Glomerular visceral epithelial cell (primary cell): ENCODE measurements around the gene TENM3.

Experiments
- DNase-seq: peaks from one replicate; pipeline ENCODE4 v3.0.0-alpha.2; 2016; ENCODE audit errors: extremely low spot score

The TENM3 gene

DNA sequence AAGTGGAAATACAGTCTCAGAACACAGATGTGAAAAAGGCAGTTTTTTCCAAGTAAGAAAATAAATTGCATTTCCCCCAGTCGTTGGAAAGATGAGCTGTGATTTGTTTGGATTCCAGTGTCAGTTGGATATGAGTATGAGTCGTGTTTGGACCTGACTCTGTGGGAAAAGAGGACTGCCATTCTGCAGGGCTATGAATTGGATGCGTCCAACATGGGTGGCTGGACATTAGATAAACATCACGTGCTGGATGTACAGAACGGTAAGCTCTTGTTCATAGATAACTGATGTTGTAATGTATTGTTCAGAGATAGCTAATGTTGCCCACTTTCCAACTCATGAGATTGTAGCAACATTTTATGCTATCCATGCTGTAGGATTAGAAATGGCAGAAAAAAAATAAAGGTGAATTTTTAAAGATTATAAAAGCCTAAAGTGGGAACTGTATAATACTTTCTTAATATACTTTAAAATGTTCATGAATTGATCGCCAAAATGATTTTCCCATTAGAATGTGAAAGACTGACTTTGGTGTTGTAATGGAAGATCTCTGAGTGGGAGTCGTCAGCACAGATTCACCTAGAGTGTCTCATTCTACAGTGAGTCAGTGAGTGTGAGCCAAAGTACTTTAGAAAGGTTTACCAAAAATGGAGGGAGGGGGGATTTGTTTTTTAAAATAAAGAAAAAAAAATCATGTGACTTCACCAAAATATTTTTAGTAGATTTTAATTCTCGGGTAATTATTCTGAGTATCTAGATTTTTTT lies 495.3 kb downstream of the TENM3 start:
- DNase-seq, result no peak

DNA sequence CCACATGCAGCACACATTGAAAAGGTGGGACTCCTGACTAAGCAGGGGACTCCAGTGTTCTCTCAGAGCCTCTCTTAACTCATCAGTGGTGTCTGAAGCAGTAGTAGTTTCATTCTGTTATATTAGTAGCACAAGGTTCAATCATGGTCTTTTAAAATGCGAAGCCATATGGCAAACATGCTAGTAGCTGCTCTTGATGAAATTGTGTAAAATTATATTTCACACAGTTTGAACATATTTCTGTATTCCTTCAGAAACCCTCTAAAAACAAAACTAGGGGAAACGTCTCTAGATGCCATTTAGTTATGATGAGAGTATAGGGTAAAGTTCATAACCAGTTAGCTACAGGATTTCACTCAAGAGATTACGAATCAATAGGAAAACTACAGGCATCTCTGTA lies 497.1 kb downstream of the TENM3 start:
- DNase-seq, result no peak

DNA sequence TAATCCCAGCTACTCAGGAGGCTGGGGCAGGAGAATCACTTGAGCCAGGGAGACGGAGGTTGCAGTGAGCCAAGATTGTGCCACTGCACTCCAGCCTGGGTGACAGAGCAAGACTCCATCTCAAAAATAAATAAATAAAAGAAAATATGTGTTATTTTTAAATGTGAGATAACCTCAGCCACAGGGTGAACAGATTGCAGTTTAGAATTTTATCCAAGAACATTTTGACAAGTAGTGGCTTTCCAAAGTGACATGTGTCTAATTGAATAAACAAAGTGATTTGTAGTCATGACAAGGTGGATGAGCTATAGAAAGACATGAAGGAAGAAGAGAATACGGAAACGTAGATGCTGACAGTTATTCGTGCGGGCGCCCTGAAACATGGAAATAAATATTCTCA lies 497.9 kb downstream of the TENM3 start:
- DNase-seq, result no peak

DNA sequence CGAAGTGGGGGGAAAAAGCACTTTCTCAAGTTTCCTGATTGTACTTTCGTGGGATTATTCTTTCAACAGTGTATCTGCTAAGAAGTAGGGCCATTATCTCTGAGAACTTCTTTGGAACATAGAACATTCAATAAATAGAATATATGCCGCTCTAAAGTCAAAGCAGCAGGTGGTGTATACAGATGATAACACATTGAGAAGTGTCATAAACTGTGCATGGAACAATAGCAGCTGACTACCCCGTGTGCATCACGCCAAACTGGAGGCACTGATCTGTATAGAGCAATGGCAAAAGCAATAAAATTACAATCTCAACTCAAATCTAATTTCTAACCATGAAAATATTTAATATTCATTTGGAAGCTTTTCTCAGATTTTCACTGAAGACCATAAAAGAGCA lies 498.7 kb downstream of the TENM3 start:
- DNase-seq, result no peak

DNA sequence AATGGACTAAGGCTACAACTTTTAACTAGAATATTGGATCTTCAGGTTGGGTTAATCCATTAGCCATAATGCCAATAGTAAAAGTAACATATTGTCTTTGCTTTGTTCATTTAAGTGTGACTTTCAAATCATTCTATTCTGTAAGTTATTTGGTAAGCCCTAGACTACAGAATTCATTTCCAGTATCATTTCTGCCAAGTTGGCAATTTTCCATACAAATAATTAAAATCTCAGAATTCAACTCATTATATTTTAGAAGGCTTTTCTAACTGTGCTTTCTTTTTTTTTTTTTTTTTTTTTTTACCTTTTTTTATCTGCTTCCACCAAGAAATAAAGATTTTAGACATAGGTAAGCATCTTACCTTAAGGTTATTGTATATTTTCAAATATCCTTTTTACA lies 500.6 kb downstream of the TENM3 start:
- DNase-seq, result no peak

DNA sequence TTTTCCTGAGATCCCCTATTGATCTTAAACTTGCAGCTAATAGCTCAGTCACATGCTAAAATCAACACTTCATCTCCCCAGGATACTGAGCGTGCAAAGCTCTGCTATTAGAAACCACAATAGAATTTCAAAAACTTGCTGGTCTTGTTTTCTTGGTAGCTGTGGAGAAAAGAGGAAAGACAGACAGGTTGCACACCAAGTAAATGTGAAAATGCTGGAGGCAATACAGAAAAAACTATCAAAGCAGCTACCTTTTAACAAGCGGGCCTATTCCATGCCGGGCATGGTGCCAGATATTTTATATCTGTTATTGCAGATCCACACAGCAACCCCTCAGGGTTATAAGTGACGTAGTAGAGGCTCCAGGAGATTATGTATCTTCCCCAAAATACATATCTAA lies 502.0 kb downstream of the TENM3 start:
- DNase-seq, result no peak

DNA sequence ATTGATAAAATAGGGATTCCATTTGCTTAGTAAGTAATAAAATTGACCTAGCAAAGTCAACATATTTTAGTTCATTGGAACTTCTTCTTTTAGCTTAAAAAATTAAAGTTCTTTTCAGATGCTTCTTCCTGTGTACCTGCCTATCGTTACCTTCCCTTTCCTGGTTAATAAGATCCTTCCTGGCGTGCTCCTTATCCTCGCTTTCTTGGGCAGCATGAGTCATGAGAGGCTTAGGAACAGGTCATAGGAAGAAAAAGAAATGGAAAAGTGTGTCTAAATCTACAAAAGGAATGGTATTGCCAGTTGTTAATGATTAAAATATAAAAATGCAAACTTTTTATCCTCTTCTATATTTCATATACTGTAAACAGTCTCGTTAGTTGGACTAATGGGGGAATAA lies 503.7 kb downstream of the TENM3 start:
- DNase-seq, result no peak

DNA sequence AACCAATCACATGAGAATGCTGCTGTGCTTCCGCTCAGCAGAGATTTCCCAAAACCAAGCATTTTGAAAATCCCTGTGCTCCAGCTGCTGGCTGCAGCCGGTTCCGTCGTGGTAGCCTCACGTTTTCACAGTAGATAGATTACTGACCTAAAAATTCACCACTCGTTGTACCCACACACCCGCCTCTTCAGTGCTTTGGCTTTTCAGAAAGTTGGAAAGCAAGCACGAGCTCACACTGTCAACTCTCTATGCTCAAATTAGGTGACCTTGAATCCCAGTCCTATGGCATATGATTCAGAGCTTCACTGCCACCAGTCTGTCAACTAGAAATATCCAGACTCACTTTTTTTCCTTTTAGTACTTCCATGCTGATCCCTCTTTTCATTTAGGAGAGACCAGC lies 505.1 kb downstream of the TENM3 start:
- DNase-seq, result no peak

DNA sequence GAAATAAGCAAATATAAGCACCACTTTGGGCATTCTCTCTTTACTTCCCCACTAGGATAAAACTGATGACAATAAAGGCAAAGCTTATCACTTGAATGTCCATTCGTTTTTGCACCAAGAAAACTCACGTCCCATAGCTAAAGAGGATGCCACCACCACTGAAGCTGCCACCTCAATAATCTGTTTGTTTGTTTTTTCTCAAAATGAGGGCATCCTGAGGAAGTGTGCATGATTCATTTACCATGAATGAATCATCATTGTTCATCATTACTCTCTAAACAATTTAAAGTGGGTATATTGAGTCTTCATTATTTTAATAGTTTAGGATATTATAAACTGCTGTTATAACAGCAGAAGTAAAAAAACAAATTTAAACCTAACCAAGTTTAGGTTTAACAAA lies 505.7 kb downstream of the TENM3 start:
- DNase-seq, result no peak

DNA sequence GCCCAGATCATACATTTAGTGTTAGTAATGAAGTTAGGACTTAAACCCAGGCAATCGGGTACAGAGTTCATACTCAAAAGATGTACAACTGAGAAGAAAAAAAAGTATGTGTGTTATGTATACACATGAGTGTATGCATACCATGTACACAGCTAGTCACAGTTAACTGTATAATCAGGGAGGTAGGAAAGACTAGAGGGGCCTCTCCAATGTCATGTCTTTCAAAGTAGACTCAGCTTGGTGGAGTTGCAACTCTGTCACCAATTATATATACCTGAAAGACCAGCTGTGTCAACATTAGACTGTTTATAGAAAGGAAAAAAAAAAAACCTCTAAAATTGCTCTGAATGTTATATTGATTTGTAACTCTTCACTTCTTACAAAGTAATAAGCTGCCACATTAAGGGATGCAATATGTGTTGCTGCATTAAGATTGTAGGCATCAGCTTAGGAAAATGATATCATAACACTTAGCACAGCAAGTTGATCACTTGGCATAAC lies 506.5 kb downstream of the TENM3 start:
- DNase-seq, result no peak

DNA sequence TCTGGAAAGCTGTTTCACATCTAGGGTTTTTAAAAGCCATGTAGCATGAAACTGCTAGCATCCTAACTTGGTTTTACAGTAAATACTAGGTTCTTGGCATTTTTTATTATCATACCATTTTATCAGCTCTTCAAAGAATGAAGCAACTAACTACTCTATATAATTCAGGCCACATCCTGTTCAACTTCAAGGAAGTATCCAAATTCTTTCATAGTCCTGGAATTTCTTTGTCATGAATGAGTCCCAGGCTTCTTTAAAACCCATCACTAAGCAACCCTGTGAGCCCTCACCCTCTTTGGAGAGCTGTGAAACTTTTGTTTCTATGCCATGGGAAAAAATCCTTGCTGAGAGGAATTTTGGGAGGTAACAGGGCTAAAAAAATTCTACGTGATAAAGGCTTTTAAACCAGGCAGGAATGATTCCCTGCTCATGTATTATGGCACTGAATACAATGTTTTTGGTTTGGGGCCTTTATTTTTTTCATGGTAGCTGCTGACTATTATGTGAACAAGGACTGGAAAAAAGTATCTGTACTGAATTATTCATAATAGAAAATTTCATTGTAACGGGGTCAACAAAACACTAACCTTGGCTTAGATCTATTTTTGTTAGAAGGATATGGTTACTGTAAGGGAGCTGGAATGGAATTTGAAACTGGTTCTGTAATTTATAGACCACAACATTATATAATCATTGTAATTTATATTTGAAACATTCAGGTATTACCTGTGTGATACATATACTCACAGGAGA lies 509.1 kb downstream of the TENM3 start:
- peak; percentile 31 for DNase-seq

DNA sequence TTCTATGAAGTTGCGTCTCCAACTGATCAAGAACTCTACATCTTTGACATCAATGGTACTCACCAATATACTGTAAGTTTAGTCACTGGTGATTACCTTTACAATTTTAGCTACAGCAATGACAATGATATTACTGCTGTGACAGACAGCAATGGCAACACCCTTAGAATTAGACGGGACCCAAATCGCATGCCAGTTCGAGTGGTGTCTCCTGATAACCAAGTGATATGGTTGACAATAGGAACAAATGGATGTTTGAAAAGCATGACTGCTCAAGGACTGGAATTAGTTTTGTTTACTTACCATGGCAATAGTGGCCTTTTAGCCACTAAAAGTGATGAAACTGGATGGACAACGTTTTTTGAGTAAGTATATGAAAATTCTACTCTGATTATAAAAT lies 511.7 kb downstream of the TENM3 start:
- no peak for DNase-seq

DNA sequence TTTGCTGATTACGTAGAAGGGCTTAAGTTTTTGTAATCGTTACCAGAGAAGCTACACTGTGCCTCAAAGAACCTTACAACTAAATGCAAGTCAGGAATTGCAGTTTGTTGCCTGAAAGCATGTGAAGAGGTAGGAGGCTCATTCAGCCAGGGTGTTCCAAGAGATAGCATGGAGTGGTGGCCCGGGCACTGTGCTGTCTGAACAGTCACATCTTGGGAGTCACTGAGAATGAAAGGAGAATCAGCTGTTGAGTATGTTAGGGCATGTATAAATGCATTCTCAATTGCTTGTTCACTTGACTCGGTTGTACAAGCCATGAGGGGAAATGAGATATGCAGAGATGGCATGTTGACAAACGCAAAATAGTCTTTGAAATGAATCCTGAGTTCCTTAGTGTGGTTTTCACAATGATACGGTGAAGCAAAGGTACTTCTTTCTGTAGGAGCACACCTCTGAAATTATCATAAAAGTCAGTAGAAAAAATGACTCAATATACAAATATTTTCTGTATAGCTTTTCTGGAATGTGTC lies 513.0 kb downstream of the TENM3 start:
- no peak for DNase-seq

DNA sequence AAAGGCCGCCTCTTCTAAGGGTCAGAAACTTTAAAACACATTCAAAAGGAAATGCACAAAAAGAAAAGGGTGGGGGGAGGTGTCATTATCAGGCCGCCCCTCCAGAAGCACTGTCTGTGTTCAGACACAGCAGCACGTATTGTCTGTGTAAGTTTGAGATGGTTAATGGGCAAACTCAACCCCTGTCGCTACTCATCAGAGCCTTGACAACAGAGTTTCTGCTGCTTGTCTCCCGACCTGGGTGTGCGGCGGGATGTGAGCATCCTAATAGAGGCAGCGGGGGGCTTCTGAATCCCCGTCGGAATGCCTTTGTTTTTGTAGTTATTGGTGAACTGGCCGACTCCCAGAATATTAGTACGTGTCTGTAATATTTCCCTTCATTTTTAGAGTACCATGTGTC lies 515.1 kb downstream of the TENM3 start:
- DNase-seq, result no peak

DNA sequence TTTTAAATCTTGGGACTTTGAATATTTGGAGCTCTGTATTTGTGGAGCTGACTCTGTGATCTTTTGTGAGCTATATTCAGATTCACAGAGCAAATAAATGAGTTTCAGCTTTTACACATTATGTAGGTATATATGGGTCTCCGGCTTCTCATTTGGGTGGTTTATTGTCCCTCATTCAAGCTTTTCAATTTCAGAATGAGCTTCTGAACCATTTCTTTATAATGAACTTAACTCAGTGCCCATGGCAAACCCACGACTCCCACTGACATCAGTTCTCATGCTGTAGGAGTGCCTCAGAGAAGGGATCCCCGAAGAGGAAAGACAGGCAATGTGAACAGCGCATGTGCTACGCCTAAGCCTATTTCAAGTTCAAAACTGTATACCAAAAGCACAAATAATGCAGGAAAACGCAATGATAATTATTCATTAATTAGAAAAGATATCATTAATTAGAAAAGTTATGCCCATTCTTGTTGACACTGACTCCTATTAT lies 517.4 kb downstream of the TENM3 start:
- DNase-seq, result no peak

DNA sequence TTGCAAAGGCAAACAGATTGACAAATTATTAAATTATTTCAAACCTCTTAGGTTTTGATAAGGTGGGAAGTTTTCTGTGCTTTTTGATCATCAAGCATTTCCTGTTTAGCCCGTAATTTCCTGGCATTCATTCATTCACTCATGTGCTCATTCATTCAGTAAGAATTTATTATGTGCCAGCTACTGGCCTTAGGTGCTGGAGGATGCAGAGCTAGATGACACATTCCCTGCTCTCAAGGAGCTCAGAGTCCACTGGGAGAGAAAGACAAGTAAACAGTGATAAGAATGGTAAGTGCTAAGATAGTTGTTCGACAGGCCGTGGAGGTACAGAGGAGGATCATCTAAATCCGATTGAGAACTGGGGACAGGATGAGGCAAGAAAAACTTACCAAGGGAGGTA lies 520.9 kb downstream of the TENM3 start:
- no peak for DNase-seq

DNA sequence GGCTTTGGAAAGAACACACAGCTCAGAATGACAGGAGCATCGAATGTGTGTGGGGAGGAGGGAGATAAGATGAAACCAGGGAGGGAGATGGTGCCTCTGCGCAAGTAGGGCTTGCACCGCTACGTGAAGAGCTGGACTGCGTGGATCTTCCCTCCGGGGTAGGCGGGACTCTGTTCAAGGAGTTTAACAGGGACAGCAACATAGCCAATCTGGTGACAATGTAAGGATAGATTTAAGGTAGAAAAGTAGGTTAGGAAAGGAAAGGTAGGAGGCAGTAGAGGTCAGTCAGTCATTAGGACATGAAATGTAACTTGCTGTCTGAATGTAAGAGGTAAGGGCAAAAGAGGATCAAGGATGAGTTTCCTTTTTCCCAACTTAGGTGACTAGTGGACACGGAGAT lies 521.4 kb downstream of the TENM3 start:
- DNase-seq, result no peak

DNA sequence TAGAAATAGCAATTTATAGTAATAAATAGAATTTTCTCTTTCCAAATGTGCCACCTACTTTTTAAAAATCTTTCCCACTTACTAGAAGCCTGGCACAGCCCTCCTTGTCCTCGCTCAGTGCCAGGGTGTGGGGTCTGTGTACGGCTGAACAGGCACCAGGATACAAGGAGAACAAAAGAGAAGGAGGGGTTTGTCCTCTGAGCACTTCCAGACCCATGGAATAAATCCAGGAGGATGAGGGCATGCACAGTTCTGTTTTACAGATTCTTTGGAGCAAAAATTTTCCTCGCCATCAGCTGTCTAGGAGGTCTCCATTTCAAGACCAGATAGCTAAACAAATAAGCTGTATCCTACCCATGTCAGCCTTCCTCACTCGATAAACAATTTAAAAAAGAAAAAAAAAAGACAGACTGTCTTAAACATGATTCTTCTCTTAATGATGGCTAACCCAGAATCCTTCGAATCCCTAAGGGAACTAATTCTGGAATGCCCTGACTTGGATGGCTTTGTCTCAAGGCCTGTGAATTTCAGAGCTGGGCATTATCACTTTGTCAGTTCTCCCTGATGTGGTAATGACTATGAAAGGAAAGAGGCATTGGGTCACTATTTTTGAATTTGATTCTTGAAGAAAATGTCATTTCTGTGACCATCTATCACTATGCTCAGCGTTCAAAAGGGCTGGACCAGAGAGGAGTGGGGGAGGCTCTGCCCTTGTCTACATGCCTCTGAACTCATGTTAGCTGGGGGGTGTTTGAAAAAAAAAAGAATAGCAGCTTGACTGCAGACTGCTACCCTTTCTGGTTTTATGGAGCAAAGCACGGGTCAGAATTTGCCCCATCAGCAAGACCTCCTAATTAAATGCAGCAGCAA lies 523.0 kb downstream of the TENM3 start:
- no peak for DNase-seq

DNA sequence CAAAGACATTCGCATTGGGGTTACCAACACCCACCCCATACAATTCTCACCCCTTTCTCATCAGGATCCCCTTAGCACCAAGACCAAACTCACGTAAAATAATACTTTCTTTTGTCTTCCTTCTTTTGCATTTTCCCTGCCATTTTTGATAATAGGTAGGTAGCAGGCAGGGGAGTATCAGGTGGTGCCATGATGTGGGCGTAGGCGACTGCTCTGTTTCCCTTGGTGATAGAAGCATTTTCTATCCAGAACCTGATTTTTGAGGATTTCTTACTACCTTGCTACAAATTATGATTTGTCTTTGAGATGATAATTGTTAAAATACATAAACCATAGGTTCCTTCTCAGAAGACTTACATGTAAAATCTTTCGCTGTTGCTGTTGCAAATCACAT lies 523.7 kb downstream of the TENM3 start:
- no peak for DNase-seq

DNA sequence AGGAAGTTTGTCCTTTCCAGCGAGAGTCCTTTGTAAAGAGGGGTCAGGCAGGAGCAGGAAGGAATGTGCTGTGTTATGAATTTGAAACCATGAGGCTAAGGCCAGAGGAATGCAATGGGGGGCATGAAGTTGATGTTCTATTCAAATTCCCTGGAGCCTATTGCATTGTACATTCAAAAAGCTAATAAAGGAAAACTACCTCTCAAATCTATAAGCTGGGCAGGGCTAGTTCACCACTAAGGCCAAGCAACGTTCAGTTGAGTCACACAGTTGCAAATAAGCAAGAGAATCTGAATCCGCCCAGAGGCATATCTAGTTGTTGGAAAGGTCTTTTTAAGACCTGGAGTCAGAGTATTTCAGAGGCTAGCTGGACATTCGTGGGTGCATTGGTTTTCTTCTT lies 525.6 kb downstream of the TENM3 start:
- DNase-seq, result no peak

DNA sequence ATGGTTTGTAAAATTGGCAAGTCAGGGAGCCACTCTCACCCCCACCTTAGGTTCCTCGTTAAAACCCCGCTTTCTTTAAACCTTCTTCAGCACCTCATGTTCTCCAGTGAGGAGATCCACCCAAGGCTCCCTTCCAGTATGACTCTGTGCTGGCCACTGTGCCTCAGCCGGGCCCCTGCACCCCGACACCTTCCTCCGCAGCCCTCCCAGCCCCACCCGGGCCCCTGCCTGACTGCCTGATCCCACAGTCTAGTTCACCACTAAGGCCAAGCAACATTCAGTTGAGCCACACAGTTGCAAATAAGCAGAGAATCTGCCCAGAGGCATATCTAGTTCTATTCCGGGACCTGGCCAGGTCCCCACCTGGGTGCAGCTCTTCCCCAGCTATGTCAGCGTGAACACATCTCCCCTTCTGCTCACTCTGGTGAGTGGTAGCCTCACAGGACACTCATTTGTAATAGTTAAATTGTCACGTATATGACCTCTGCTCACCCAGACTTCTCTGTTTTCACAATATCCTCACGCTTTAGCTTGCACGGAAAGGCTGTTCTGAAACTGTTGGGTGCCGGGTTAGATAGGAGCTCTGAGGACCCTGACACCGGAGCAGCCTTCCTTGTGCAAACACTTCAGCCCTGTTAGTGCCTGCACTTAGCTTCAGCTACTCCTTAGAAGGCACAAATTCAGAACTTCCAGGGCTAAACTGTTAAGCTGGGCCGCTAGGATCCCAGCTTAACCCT lies 527.2 kb downstream of the TENM3 start:
- DNase-seq, result no peak
